HepG2 (cell line): ENCODE results near the gene L3MBTL1. TPM values are rescaled to one million over a fixed set of nuclear protein-coding genes. Genes with fewer than 3 reads are reported as not detected.

Source experiments
- AGO1 ChIP-seq: fragments of 200-400 bp; formaldehyde crosslinking; IDR thresholded peaks from 2 replicates; pipeline ENCODE4 v1.6.1; 2017; ENCODE audit warnings: mild to moderate bottlenecking, low read depth, low read length, moderate library complexity; ENCODE audit not compliant: poor library complexity, severe bottlenecking
- BATF2 ChIP-seq: sonication (generic); formaldehyde crosslinking; IDR thresholded peaks from 2 replicates; pipeline ENCODE4 v1.8.0; 2022; ENCODE audit warnings: mild to moderate bottlenecking, missing genetic modification reagents, moderate library complexity
- FOXO1 ChIP-seq: sonication (generic); formaldehyde crosslinking; IDR thresholded peaks from 2 replicates; pipeline ENCODE4 v1.4.0; 2020; ENCODE audit warnings: missing genetic modification reagents
- MYPOP ChIP-seq: sonication (generic); formaldehyde crosslinking; IDR thresholded peaks from 2 replicates; pipeline ENCODE4 v1.8.1; 2023; ENCODE audit warnings: mild to moderate bottlenecking, moderate library complexity, missing genetic modification reagents
- SMC3 ChIP-seq: IDR thresholded peaks from 2 replicates; pipeline ENCODE4 v1.6.1; 2011; ENCODE audit warnings: low read length, improper control_type of control experiment
- SMYD3 ChIP-seq: sonication (generic); formaldehyde crosslinking; IDR thresholded peaks from 2 replicates; pipeline ENCODE4 v1.8.1; 2023; ENCODE audit warnings: mild to moderate bottlenecking, missing genetic modification reagents
- ZNF101 ChIP-seq: sonication (generic); formaldehyde crosslinking; IDR thresholded peaks from 2 replicates; pipeline ENCODE4 v1.4.0; 2020; ENCODE audit warnings: mild to moderate bottlenecking, low read depth, missing genetic modification reagents, borderline replicate concordance
- ZNF136 ChIP-seq: sonication (generic); formaldehyde crosslinking; IDR thresholded peaks from 2 replicates; pipeline ENCODE4 v1.8.1; 2022; ENCODE audit warnings: low read depth, mild to moderate bottlenecking, moderate library complexity, missing genetic modification reagents
- ZNF225 ChIP-seq: sonication (generic); formaldehyde crosslinking; IDR thresholded peaks from 2 replicates; pipeline ENCODE4 v1.4.0; 2020; ENCODE audit warnings: mild to moderate bottlenecking, missing genetic modification reagents
- ZNF318 ChIP-seq: sonication (generic); formaldehyde crosslinking; IDR thresholded peaks from 2 replicates; pipeline ENCODE4 v1.4.0; 2020; ENCODE audit warnings: mild to moderate bottlenecking, missing genetic modification reagents
- ZNF34 ChIP-seq: sonication (generic); formaldehyde crosslinking; IDR thresholded peaks from 2 replicates; pipeline ENCODE4 v1.4.0; 2020; ENCODE audit warnings: mild to moderate bottlenecking, missing genetic modification reagents, borderline replicate concordance
- ZNF501 ChIP-seq: sonication (generic); formaldehyde crosslinking; IDR thresholded peaks from 2 replicates; pipeline ENCODE4 v1.5.1; 2020; ENCODE audit warnings: mild to moderate bottlenecking, moderate library complexity, missing genetic modification reagents
- polyA plus RNA-seq, 8 experiments: library from polyadenylated mRNA; depleted of rRNA in 3 of 8; stranded (reverse) in 7 of 8; unstranded in 1 of 8; fragments of >200 nt; fragmentation: Illumina TruSeq in 4 of 8; extraction: Trizol in 4 of 8; gene quantifications; 2 replicates each; pipeline versions ENCODE4 v1.2.1 to v1.2.3, GENCODE V29; 2011 to 2016; ENCODE audit warnings: low read depth in 4 of 8, missing spikeins in 1 of 8, mixed read lengths in 1 of 8; ENCODE audit not compliant: insufficient read depth in 1 of 8
- total RNA-seq, 5 experiments: library from RNA; depleted of rRNA; stranded (reverse); fragments of >200 nt; fragmentation: Illumina TruSeq; extraction: Trizol; gene quantifications; 2 replicates each; pipeline ENCODE4 v1.2.3, GENCODE V29; 2016; ENCODE audit warnings: low read depth in 1 of 5
- TF ChIP-seq, protein P1 (sequence below): sonication (generic); formaldehyde crosslinking; conservative IDR thresholded peaks from 2 replicates; pipeline ENCODE4 v1.4.0; 2020; ENCODE audit warnings: missing genetic modification reagents
- TF ChIP-seq, protein P2 (sequence below): sonication (generic); formaldehyde crosslinking; IDR thresholded peaks from 2 replicates; pipeline ENCODE4 v1.5.0; 2020; ENCODE audit warnings: missing genetic modification reagents, mild to moderate bottlenecking, borderline replicate concordance

The L3MBTL1 gene
- total and polyA plus RNA-seq, 2 of the 13 experiments (the other 11 are each of a cell fraction or from before 2014, with no cell fraction given) = 9.0 to 17.8 TPM

DNA sequence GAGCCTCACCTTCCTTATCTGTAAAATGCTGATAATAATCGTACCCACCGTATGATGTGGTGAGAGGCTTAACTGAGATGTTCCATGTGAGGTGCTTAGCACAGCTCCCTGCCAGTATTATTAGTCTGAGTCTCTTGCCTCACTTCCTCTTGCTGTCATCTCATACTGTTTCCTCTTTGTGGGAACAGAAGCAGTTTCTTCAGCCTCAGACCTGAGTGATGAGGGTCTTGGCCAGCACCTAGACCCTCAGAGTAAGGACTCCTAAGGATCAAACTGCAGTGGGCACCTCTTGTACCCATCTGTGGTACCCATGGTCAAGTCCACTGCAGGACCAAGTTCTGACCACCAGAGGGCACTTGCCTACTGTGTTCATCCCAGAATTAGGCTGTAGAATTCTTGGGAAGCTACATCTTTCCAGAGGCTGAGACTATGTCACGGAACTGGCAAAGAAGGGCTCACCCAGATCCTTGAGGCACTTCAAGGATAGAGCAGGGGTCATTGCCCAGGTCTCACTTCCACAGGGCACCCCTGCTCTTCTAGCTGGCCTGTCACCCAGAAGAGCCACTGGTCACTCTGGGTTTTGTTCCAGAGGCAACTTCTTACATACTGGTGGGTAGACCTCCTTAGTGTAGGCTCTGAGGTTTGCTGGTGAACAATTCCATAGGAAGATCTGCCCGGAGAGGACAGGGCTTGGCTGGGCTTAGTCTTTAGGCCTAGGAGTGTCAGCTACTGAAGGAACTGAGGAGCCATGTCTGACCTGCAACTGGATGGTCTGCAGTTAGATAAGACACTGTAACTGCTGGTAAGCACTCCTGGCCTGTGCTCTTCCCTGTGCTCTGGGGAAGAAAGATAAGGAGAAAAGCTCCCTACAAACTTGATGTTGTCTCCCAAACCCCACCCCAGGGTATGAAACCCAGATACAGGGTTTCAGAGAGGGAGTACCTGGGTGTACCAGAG lies 30.7 kb downstream of the L3MBTL1 start (continued):
- TF ChIP-seq ZNF318 (CRISPR knock-in tag) (peak; percentile 79), AGO1 (no peak), MYPOP (CRISPR knock-in tag) (no peak), FOXO1 (CRISPR knock-in tag) (no peak), SMYD3 (CRISPR knock-in tag) (no peak), SMC3 (peak; percentile 100), ZNF34 (CRISPR knock-in tag) (no peak), ZNF501 (CRISPR knock-in tag) (peak; percentile 58; the same call in 1 of the 2 replicates), ZNF136 (CRISPR knock-in tag) (no peak), ZNF225 (CRISPR knock-in tag) (no peak; the same call in 1 of the 2 replicates), BATF2 (CRISPR knock-in tag) (no peak; the same call in 1 of the 2 replicates), ZNF101 (CRISPR knock-in tag) (0 out of 2 replicates have a peak, but pooled peaks have one; percentile 38)
- TF ChIP-seq, protein P1, sequence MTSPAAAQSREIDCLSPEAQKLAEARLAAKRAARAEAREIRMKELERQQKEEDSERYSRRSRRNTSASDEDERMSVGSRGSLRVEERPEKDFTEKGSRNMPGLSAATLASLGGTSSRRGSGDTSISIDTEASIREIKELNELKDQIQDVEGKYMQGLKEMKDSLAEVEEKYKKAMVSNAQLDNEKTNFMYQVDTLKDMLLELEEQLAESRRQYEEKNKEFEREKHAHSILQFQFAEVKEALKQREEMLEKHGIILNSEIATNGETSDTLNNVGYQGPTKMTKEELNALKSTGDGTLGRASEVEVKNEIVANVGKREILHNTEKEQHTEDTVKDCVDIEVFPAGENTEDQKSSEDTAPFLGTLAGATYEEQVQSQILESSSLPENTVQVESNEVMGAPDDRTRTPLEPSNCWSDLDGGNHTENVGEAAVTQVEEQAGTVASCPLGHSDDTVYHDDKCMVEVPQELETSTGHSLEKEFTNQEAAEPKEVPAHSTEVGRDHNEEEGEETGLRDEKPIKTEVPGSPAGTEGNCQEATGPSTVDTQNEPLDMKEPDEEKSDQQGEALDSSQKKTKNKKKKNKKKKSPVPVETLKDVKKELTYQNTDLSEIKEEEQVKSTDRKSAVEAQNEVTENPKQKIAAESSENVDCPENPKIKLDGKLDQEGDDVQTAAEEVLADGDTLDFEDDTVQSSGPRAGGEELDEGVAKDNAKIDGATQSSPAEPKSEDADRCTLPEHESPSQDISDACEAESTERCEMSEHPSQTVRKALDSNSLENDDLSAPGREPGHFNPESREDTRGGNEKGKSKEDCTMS (CRISPR knock-in tag) = no peak
- TF ChIP-seq, protein P2, sequence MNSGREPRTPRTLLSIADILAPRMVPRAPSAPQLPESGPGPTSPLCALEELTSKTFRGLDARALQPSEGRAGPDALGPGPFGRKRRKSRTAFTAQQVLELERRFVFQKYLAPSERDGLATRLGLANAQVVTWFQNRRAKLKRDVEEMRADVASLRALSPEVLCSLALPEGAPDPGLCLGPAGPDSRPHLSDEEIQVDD (CRISPR knock-in tag) = no peak
